Smooth muscle cell (in vitro differentiated cells): ENCODE results near the gene CEP70. TPM values are rescaled to one million over a fixed set of nuclear protein-coding genes. Genes with fewer than 3 reads are reported as not detected.
"Not testable (repeated sequence)": the region's sequence is repeated elsewhere in the genome, so short reads cannot be mapped to it uniquely, and the experiment has no call there.

Experiments
- DNase-seq: peaks from one replicate; lab custom pipeline; 2025; ENCODE audit not compliant: unreplicated experiment; lab: John Stamatoyannopoulos, UW
- H2AFZ ChIP-seq: fragments of 200-600 bp; sonication (generic); 2 replicates; pipeline ENCODE4 v1.6.0; 2016; ENCODE audit warnings: antibody characterized with exemption, low read depth, mild to moderate bottlenecking
- H3F3A ChIP-seq: fragments of 200-600 bp; sonication (generic); 2 replicates; pipeline ENCODE4 v1.6.0; 2017; ENCODE audit warnings: antibody characterized with exemption, low read depth
- H3K27ac ChIP-seq: fragments of 200-600 bp; sonication (generic); 2 replicates; pipeline ENCODE4 v1.5.1; 2016; ENCODE audit warnings: low read depth, mild to moderate bottlenecking
- H3K27me3 ChIP-seq: fragments of 200-600 bp; sonication (generic); 2 replicates; pipeline ENCODE4 v1.6.1; 2016; ENCODE audit warnings: low read depth, mild to moderate bottlenecking
- H3K36me3 ChIP-seq: fragments of 200-600 bp; sonication (generic); 2 replicates; pipeline ENCODE4 v1.5.1; 2016; ENCODE audit warnings: low read depth
- H3K4me1 ChIP-seq: fragments of 200-600 bp; sonication (generic); 2 replicates; pipeline ENCODE4 v1.5.1; 2016; ENCODE audit warnings: low read depth
- H3K4me2 ChIP-seq: fragments of 200-600 bp; sonication (generic); 2 replicates; pipeline ENCODE4 v1.6.0; 2016; ENCODE audit warnings: mild to moderate bottlenecking
- H3K4me3 ChIP-seq: fragments of 200-600 bp; sonication (generic); 2 replicates; pipeline ENCODE4 v1.5.1; 2016; ENCODE audit warnings: mild to moderate bottlenecking
- H3K79me2 ChIP-seq: fragments of 200-600 bp; sonication (generic); 2 replicates; pipeline ENCODE4 v1.6.0; 2016; ENCODE audit warnings: low read depth, mild to moderate bottlenecking
- H3K9ac ChIP-seq: fragments of 200-600 bp; sonication (generic); 2 replicates; pipeline ENCODE4 v1.6.0; 2016; ENCODE audit warnings: low read depth
- H3K9me3 ChIP-seq: fragments of 200-600 bp; sonication (generic); replicated peaks from 2 replicates; pipeline ENCODE4 v1.5.1; 2016; ENCODE audit warnings: low read depth
- H4K20me1 ChIP-seq: fragments of 200-600 bp; sonication (generic); 2 replicates; pipeline ENCODE4 v1.6.0; 2016; ENCODE audit warnings: low read depth
- WGBS: methylation state at CpG from one replicate; pipeline ENCODE4 v1.1.7; 2016; ENCODE audit warnings: low lambda C conversion rate; 5-methylcytosine and 5-hydroxymethylcytosine counted together
- polyA plus RNA-seq: library from polyadenylated mRNA; unstranded; fragments of >200 nt; fragmentation: Nextera tagmentation; extraction: Ambion mirVana; gene quantifications from 2 replicates; pipeline ENCODE4 v1.2.1, GENCODE V29; 2016
- total RNA-seq: library from RNA; depleted of rRNA; stranded (reverse); fragments of >200 nt; gene quantifications from 2 replicates; pipeline ENCODE4 v1.2.3, GENCODE V29; 2014
- TF ChIP-seq, protein P1 (sequence below): fragments of 200-600 bp; sonication (generic); IDR thresholded peaks from 2 replicates; pipeline ENCODE4 v1.5.1; 2017; ENCODE audit warnings: borderline replicate concordance, mild to moderate bottlenecking, antibody characterized with exemption; ENCODE audit not compliant: insufficient read depth, poor library complexity, severe bottlenecking

Gene CEP70
- total and polyA plus RNA-seq, 2 experiments from 2014 or later, result 6.3 to 17.1 TPM

DNA sequence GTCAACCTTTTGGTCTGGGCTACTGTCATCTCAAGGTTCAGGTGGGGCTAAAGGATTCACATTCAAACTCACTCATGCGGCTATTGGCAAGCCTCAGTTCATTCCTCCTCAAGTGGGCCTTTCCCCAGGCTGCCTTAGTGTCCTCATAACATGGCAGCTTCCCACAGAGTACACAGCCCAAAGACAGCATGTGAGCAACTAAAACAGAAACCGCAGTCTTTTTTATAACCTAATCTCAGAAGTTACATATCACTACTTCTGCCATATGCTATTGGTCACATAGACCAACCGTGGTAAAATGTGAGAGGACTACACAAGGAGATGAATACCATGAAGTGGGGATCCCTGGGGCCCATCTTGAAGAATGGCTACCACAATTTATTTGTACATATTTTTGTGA is 4.5 kb upstream of the CEP70 start:
- Histone ChIP-seq H3K9ac (no peak overlapping the region), H3K4me2 (no peak overlapping the region), H3K36me3 (no peaks in the 10 kb centered on the region), H3K9me3 (no peaks in the 10 kb centered on the region), H3F3A (no peaks in the 10 kb centered on the region), H4K20me1 (no peaks in the 10 kb centered on the region), H3K27me3 (no peaks in the 10 kb centered on the region), H3K27ac (no peak overlapping the region), H3K4me1 (no peaks in the 10 kb centered on the region), H3K79me2 (no peaks in the 10 kb centered on the region), H3K4me3 (no peak overlapping the region), H2AFZ (no peak overlapping the region)
- 92% methylated on average over 3 of the region's 3 CpGs for WGBS
- TF ChIP-seq, protein P1, sequence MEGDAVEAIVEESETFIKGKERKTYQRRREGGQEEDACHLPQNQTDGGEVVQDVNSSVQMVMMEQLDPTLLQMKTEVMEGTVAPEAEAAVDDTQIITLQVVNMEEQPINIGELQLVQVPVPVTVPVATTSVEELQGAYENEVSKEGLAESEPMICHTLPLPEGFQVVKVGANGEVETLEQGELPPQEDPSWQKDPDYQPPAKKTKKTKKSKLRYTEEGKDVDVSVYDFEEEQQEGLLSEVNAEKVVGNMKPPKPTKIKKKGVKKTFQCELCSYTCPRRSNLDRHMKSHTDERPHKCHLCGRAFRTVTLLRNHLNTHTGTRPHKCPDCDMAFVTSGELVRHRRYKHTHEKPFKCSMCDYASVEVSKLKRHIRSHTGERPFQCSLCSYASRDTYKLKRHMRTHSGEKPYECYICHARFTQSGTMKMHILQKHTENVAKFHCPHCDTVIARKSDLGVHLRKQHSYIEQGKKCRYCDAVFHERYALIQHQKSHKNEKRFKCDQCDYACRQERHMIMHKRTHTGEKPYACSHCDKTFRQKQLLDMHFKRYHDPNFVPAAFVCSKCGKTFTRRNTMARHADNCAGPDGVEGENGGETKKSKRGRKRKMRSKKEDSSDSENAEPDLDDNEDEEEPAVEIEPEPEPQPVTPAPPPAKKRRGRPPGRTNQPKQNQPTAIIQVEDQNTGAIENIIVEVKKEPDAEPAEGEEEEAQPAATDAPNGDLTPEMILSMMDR, result no peak
- DNase-seq, result no peak

DNA sequence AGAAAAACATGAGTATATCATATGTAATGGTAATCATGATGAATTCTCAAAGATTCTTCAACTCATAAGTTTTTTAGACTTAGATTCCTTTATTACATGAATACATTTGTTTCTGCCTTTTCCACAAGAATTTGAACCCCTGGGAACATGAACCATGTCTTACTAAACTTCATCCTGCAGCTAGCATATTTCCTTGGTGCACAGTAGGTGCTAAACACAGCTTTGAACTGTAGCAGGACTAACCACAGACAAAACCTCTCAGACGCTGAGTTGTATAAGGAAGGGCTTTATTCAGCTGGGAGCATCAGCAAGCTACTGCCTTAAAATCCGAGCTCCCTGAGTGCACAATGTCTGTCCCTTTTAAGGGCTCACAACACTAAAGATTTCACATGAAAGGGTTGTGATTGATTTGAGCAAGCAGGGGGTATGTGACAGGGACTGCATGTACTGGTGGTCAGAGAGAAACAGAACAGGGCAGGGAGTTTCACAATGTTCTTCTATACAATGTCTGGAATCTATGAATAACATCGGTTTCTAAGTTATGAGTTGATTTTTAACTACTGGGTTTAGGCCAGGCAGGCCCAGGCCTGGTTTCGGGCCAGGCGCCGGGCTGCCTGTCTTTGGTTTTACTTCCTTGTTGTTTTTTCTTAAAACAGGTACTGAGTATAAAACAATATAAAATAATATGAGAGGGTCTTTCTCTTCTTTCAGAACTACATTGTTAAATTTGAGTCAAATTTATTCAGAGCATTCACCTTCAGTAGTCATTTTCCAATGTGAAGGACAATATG is 3.3 kb upstream of the CEP70 start:
- H4K20me1 ChIP-seq, H3K36me3 ChIP-seq, H3K27ac ChIP-seq, H3F3A ChIP-seq, H3K79me2 ChIP-seq, H3K9me3 ChIP-seq, H2AFZ ChIP-seq, H3K27me3 ChIP-seq, H3K4me2 ChIP-seq, H3K9ac ChIP-seq, H3K4me1 ChIP-seq, DNase-seq, H3K4me3 ChIP-seq: not testable (repeated sequence)
- WGBS, result 79% methylated on average over 6 of the region's 6 CpGs

DNA sequence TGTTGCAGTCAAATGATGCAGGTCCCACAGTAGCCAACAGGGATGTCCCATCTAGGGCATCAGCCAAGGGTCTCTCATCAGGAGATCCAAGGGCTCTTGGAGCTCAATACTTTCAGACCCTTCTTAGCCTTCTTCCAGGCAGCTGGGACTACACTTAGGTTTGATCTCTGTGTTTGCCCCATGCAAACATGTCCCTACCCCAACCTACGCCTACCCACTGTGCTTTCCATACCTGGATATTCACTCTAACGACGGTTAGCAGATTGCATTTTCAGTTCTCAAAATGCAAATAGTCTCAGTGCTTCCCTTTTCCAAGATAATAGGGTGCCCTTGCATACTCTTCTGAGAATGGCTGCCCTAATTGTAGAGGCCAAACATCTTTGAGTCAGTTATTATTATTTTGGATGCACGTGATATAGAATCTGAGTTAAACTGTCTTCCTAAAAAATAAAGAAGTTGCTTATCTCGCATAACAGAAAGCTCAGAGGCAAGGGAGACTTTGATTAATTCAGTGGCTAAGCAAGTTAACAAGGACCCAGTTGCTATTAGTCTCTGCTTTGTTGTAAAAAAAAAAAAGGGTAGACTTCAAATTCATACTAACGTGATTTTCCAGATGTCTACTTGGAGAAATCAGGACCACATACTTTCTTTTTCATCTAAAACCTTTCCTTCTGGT is 1.0 kb upstream of the CEP70 start:
- H3K9me3 ChIP-seq, result no peaks in the 10 kb centered on the region
- H2AFZ ChIP-seq, result peak overlapping the region; percentile 90
- H3K27me3 ChIP-seq, result no peaks in the 10 kb centered on the region
- H3K4me3 ChIP-seq, result peak overlapping the region; percentile 82
- TF ChIP-seq, protein P1, result no peak
- no peak overlapping the region for H3K9ac ChIP-seq
- H3K27ac ChIP-seq, result no peak overlapping the region
- DNase-seq, result no peak
- 64% methylated on average over 6 of the region's 6 CpGs for WGBS
- no peaks in the 10 kb centered on the region for H3K79me2 ChIP-seq
- no peaks in the 10 kb centered on the region for H3K36me3 ChIP-seq
- no peak overlapping the region for H3K4me2 ChIP-seq
- no peaks in the 10 kb centered on the region for H4K20me1 ChIP-seq
- no peaks in the 10 kb centered on the region for H3F3A ChIP-seq
- H3K4me1 ChIP-seq, result peaks cover 7% of the 10 kb centered on the region

DNA sequence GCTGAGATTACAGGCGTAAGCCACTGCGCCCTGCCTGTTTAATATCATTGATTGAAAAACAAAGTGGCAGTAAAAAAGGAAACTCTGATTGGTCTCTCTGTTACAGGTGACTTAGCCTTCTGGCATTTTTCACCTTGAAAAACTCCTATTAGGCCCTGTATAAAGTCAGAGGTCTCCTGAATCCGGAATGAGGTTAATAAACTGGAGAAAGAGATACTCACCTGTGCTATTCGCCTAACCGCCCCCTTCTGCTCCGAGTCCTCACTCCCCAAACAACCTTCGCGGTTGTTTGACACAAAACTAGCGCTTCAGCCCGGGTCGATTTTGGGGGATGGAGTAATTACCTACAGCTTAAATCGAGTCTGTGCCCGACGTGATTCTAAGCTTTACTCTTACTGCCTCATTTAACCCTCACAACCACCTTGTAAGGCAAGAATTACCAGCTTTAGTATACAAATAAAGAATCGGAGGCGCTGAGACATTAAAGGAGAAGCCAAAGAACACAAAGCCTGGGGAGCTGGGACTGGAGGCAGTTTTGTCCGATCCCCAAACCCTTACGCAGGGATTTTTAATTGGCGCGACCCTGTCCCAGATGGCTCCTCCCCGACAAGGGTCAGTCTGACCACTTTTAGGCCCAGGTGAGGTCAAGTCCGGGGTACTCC is 441 bp downstream of the CEP70 start:
- TF ChIP-seq, protein P1, result no peak
- DNase-seq, result no peak
- Histone ChIP-seq H3K79me2 (no peaks in the 10 kb centered on the region), H3K27me3 (no peaks in the 10 kb centered on the region), H3K4me1 (peaks cover 7% of the 10 kb centered on the region), H4K20me1 (no peaks in the 10 kb centered on the region), H3K9ac (peak overlapping the region; percentile 84), H3K27ac (peak overlapping the region; percentile 44), H2AFZ (peak overlapping the region; percentile 90), H3F3A (no peaks in the 10 kb centered on the region), H3K4me3 (peak overlapping the region; percentile 82), H3K36me3 (no peaks in the 10 kb centered on the region), H3K4me2 (peak overlapping the region; percentile 91), H3K9me3 (no peaks in the 10 kb centered on the region)
- WGBS, result 7% methylated on average over 22 of the region's 22 CpGs
